Esophagus squamous epithelium (tissue), 4 donors: ENCODE results near the gene C6orf62.

Experiments
- POLR2A ChIP-seq, 4 donors: fragments of 450-650 bp; IDR thresholded peaks; one replicate each; pipeline ENCODE4 v1.6.1; 2017; ENCODE audit warnings: antibody characterized with exemption in 4 of 4, mild to moderate bottlenecking in 4 of 4, moderate library complexity in 3 of 4
- TF ChIP-seq, protein P1 (sequence below), 6 experiments: fragments of 450-650 bp in 4 of 6; fragments of 200-600 bp in 2 of 6; sonication (generic) in 2 of 6; IDR thresholded peaks; one replicate each; pipeline ENCODE4 v1.5.1; 2016 to 2019; ENCODE audit warnings: antibody characterized with exemption in 6 of 6, mild to moderate bottlenecking in 4 of 6, moderate library complexity in 4 of 6

DNA sequence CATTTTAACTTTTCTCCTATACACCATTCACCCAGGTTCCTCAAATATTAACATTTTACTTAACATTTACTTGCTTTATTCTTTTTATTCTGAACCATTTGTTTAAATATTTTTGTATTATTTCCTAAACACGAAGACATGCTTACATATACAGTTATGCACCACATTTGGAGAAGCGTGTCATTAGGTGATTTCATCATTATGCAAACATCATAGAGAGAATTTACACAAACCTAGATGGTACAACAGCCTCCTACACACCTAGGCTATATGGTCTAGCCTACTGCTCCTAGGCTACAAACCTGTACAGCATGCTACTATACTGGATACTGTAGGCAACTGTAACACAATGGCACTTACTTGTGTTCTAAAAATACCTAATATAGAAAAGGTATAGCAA lies 58.8 kb downstream of the C6orf62 start:
- TF ChIP-seq, protein P1, sequence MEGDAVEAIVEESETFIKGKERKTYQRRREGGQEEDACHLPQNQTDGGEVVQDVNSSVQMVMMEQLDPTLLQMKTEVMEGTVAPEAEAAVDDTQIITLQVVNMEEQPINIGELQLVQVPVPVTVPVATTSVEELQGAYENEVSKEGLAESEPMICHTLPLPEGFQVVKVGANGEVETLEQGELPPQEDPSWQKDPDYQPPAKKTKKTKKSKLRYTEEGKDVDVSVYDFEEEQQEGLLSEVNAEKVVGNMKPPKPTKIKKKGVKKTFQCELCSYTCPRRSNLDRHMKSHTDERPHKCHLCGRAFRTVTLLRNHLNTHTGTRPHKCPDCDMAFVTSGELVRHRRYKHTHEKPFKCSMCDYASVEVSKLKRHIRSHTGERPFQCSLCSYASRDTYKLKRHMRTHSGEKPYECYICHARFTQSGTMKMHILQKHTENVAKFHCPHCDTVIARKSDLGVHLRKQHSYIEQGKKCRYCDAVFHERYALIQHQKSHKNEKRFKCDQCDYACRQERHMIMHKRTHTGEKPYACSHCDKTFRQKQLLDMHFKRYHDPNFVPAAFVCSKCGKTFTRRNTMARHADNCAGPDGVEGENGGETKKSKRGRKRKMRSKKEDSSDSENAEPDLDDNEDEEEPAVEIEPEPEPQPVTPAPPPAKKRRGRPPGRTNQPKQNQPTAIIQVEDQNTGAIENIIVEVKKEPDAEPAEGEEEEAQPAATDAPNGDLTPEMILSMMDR (IDR thresholded peaks at IDR 0.05): no peak
- TF ChIP-seq POLR2A (IDR thresholded peaks at IDR 0.05): no peak
